GM18858 (cell line): Measurements from ENCODE around the gene SLA2.
"Not testable (repeated sequence)": the region's sequence is repeated elsewhere in the genome, so short reads cannot be mapped to it uniquely, and the experiment has no call there.

Source experiments
- ATAC-seq: cut with Tn5 transposase; IDR thresholded peaks from one replicate; pipeline ENCODE4 v1.9.1; 2021; ENCODE audit not compliant: unreplicated experiment

The SLA2 gene

DNA sequence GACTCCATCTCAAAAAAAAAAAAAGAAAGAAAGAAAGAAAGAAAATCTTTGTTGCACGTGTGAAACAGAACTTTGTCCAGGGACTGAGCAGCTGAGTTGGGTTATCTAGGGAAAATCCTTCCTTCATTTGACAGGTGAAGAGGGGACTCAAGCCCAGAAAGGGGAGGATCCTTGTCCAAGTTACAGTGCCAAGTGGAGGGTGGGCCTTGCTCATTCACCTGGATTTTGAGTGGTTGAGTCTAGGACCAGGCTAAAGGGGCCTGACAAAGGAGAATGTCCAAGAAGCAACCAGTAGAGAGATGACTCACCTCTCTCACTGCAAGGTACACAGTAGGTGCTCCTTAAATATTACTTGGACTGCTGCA is 69.9 kb downstream of the SLA2 start:
- no peak for ATAC-seq

DNA sequence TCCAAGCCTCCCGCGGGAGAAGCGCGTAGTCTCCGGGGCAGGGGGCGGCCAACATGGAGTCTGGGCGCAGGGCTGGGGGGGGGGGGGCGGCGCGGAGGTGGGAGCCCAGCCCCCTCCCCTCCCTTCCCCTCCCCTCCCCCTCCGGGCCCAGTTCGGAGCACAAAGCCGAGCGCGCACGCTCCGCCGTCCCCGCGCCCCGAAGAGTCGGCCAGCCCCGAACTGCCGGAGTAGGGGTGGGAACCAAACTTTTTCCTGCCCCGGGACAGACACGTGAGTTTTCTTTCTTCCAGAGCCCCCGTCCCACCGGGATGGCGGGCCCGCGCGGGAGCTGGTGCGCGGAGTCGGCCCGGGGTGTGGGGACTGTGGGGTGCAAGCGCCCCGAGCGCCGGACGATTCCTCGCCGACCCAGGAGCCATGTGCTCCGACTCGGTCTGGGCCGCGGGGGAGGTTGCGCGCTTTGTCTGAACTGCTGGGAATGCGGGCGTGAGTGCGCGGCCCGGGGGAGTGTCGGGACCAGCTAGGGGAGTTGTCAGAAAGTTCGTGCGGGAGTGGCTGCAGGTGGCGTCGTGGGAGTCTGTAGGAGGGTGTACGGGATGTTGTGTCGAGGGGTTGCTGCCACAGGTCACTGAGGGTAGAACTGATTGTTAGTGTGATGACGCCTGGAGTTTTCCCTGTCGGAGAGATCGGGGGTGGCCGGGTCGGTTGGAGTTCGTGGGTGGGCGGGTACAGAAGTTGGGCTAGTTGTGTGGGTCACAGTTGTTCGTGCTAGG is 71.4 kb downstream of the SLA2 start:
- no peak for ATAC-seq

DNA sequence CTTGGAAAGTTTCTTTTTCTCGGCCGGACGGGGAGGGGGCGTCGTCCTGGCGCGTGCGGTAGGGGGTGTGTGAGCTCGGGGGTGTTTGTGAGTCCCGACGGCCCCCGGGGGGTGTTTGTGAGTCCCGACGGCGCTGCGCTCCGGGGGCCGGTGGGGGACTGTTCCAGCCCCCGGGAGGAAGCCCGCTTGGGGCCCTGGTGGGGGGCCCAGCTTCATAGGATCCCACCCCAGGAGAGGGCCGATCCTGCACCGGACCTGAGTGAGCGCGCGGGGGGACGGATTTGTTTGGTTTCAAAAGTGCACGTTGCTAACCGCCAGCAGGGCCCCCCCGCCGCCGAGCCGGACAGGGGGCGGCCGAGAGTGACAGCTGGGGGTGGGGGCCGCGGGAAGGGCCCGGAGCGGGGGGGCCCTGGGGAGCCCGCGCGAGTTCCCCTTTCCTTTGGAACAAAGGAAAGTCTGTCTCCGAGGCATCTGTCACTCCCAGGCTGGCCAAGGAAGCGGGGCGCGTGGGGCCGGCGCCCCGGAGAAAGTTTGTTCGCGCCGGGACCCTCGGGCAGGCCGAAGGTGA is 72.1 kb downstream of the SLA2 start:
- no peak for ATAC-seq

DNA sequence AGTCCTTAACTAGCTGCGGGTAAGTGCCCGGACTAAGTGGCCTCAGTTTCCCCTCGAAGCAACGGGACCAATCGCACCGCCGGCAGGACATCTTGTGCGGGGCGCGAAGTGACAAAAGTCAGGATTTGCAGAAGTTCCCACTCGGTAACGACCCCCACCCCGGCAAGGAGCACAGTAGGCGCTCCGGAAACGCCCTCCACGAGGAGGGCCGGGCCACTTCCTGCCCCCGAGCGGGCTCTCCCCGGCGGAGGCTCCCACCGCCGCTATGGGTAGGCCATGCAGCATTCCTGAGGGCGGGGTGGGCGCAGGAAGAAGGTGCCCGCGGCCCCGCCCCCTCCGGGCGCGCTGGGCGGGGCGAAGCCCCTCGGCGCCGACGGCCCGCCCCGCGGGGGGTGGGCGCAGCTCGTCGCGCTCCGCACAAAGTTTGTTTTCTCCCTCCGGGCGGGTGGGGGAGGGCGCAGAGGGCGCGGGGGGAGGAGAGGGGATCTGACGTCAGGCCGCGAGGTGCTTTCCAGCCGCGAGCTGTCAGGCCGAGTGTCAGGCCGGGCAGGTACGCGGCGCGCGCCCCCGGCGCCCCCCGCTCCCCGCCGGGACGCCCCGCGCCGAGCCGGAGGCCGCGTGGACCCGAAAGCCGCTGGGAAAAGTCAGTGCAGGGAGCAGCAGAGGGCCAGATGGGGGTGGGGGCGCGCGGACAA is 72.7 kb downstream of the SLA2 start, which contains the start of gene TGIF2:
Gene TGIF2, plus strand, starts transcription at position 495 of the 695 bp plus-strand sequence. CDS start 5,178 bp downstream, outside the sequence.
- peak; percentile 56 for ATAC-seq

DNA sequence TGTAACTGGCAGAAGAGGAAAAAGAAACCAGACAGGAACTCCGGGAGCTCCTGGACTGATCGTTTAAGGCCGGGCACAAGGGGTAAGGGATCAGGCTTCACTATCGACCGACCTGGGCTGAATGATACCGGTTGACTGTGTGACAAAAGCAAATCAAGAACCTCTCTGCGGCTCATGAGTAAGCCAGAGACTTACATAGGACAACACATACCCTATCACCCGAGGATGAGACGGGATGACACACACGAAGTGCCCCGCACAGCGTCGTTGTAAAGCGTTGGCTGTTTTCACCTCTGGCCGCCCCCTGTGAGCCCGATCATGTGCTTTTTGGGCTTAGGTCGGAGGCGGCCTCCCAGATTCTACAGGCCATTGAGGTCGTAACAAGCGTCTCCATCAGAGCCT is 73.3 kb downstream of the SLA2 start:
- ATAC-seq: peak; percentile 9

DNA sequence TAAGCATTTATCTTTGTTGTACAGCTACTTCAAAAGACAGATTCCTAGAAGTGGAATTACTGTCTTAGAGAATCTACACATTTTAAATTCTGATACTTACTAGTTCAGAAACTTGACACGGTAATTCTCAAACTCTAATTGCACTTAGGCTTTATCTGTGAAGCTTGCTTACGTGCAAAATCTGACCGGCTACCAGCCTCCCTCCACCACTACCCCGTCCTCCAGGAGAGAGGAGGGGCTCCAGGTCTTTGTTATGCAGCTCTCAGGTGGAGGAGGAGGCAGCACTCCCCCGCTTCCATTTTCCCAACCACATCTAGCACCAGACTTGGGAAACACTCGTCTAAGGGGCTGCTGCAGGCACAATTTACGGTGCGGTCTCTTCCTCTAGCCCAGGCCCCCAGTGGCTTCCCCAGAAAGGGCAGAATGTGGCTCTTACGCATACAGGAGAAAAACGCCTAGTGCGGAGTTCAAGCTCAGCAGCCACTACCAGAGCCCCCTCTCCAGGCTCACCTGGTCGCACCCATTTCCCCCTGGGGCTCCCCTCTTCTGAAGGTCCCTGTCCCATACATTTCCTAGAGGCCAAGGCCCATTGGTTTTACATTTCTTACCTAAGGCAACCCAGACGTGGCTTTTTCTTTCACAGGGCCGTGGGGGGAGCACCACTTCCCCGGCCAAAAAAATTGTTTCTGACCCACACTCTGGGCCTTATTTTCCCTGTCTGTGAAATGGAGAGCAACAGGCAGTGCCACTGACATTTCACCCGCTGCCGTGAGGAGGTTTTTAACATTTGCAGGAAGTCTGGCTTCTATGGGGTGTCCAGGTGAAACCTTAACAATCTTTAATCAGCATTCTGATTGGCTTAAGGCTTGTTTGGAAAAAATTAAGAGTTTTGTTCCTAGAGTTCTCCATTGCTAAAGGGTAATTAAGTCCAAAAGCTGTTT is 74.2 kb downstream of the SLA2 start:
- no peak for ATAC-seq

DNA sequence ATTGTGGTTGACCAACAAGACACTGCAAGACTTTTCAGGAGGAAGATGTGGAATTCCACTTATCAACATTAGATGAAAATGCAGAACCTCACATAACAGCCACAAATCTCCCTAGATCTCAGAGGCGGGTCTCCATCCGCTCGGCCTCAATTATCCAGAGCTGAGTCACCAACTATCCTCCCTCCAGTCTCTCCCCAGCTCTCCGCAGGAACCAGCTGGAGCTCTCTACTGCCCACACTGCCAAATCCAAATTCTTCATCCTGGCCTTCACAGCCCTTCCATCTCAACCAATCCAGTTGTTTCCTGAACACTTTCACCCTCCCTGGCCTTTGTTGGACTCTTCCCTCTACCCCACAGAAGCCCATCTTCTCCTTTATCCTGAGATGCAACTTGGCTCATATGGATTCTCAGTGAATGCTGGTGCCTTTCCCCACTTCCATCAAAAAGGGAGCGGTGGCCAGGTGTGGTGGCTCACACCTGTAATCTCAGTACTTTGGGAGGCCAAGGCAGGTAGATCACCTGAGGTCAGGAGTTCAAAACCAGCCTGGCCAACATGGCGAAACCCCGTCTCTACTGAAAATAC is 76.1 kb downstream of the SLA2 start:
- no peak for ATAC-seq

DNA sequence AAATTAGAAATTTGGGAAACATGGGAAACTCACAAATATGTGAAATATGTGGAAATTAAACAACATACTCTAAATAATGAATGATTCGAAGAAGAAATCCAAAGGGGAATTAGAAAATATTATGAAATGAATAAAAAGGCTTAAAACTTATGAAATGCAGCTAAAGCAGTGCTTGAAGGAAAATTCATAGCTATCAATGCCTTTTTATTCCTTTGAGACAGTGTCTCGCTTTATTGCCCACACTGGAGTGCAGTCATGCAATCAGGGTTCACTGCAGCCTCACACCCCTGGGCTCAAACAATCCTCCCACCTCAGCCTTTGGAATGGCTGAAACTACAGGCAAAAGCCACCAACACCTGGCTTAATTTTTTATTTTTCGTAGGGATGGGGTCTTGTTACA is 80.5 kb downstream of the SLA2 start:
- no peak for ATAC-seq

DNA sequence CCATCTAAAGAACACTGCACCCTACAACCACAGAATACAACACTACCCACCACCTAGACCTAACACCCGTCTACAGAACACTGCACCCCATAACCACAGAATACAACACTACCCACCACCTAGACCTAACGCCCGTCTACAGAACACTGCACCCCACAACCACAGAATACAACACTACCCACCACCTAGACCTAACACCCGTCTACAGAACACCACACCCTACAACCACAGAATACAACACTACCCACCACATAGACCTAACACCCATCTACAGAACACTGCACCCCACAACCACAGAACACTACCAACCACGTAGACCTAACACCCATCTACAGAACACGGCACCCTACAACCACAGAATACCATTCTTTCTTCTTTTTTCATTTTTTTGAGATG is 81.3 kb downstream of the SLA2 start:
- ATAC-seq: not testable (repeated sequence)

DNA sequence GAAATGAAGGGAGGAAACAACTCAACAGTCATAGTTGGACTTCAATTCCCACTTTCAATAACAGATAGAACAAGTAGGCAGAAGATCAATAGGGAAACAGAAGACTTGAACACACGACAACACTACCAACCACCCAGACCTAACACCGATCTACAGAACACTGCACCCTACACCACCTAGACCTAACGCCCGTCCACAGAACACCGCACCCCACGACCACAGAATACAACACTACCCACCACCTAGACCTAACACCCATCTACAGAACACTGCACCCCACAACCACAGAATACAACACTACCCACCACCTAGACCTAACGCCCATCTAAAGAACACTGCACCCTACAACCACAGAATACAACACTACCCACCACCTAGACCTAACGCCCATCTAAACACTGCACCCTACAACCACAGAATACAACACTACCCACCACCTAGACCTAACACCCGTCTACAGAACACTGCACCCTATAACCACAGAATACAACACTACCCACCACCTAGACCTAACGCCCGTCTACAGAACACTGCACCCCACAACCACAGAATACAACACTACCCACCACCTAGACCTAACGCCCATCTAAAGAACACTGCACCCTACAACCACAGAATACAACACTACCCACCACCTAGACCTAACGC is 81.8 kb downstream of the SLA2 start:
- ATAC-seq: not testable (repeated sequence)

DNA sequence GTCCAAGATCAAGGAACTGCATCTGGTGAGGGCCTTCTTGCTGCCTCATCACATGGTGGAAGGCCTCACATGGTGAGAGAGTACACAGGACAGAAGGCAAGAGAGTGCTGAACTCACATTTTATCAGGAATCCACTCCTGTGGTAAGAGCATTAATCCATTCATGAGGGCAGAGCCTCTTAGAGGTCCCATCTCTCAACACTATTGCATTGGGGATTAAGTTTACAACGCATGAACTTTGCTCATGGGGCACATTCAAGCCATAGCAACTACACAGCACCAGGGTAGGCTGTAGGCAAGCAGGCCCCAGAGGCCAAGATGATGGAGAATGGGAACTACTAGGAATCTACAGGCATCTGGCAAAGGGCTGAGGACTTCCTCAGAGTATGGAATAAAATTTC is 82.6 kb downstream of the SLA2 start:
- no peak for ATAC-seq

DNA sequence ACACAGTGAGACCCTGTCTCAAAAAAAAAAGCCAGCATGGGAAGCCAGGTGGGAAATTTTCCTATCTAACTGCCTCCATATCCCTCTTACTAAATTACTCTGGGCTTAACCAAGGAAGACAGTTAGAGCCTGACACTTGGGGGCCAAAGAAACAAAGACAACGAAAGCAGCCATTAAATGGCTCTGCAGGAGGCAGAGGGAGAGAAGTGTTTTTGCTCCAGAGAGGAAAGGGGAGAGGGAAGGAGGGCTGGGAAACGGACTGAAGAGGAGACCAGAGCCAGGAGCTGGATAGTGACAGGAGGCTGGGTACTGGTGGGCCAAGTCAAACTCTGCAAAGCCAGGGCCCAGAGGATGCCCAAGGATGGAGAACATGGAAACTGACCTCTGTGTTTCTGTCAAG is 83.3 kb downstream of the SLA2 start:
- no peak for ATAC-seq
